Heart right ventricle (tissue), 16 donors: Measurements from ENCODE around the gene RCBTB2. TPM values are rescaled to one million over a fixed set of nuclear protein-coding genes. Genes with fewer than 3 reads are reported as not detected.
A peak's percentile ranks its signal among the peaks of the same experiment; 100 is the strongest.

Source experiments
- ATAC-seq, 8 donors: fragments of 200-7000 bp; cut with Tn5 transposase; one replicate each; pipeline ENCODE4 v1.9.1; 2020; ENCODE audit warnings: mild to moderate bottlenecking in 8 of 8, moderate library complexity in 8 of 8, moderate number of reproducible peaks in 1 of 8
- DNase-seq, 2 donors: peaks; one replicate each; pipeline ENCODE4 v3.0.0-alpha.2; 2020
- H3K27ac ChIP-seq, 10 donors: fragments of 200-600 bp; sonication (generic) in 2 of 10; one replicate each; pipeline versions ENCODE4 v1.5.0 to v1.8.0; 2020 to 2022; ENCODE audit warnings: mild to moderate bottlenecking in 3 of 10
- H3K27me3 ChIP-seq, 7 donors: fragments of 200-600 bp; one replicate each; pipeline ENCODE4 v1.8.0; 2021 to 2022; ENCODE audit warnings: mild to moderate bottlenecking in 2 of 7
- H3K36me3 ChIP-seq, 9 donors: fragments of 200-600 bp; sonication (generic) in 1 of 9; one replicate each; pipeline versions ENCODE4 v1.5.0 to v1.8.0; 2020 to 2022; ENCODE audit warnings: mild to moderate bottlenecking in 2 of 9
- H3K4me1 ChIP-seq, 9 donors: fragments of 200-600 bp; sonication (generic) in 1 of 9; one replicate each; pipeline versions ENCODE4 v1.5.0 to v1.8.0; 2020 to 2022; ENCODE audit warnings: mild to moderate bottlenecking in 4 of 9
- H3K4me3 ChIP-seq, 10 donors: fragments of 200-600 bp; sonication (generic) in 2 of 10; one replicate each; pipeline versions ENCODE4 v1.5.0 to v1.8.0; 2020 to 2022; ENCODE audit warnings: mild to moderate bottlenecking in 7 of 10, moderate library complexity in 2 of 10
- H3K9me3 ChIP-seq, 11 donors: fragments of 200-600 bp in 10 of 11; sonication (generic) in 2 of 11; one replicate each; pipeline versions ENCODE4 v1.5.0 to v1.8.0; 2013 to 2022; ENCODE audit warnings: mild to moderate bottlenecking in 2 of 11, control low read depth in 1 of 11, moderate library complexity in 1 of 11
- CTCF ChIP-seq, 9 donors: fragments of 200-600 bp; sonication (generic) in 2 of 9; IDR thresholded peaks; one replicate each; pipeline versions ENCODE4 v1.5.0 to v1.8.0; 2021 to 2022; ENCODE audit warnings: antibody characterized with exemption in 9 of 9, mild to moderate bottlenecking in 5 of 9, moderate library complexity in 1 of 9
- WGBS, 2 donors: extraction: QIAGEN DNeasy Blood & Tissue Kit; methylation state at CpG; one replicate each; pipeline ENCODE4 v1.1.7; 2013; ENCODE audit warnings: inconsistent platforms in 1 of 2; 5-methylcytosine and 5-hydroxymethylcytosine counted together
- intact Hi-C, 10 donors: fragments of 100-400 bp; cut with DNase I; formaldehyde crosslinking; loops; one replicate each; pipeline versions ENCODE4 v1.11.1 to v1.14.2; 2022
- polyA plus RNA-seq, 2 donors: library from polyadenylated mRNA; stranded (reverse); fragments of 200-250 nt; gene quantifications; one replicate each; pipeline ENCODE4 v1.2.3, GENCODE V29; 2013
- total RNA-seq, 10 donors: library from RNA; stranded (reverse); fragmentation: NEBNext Ultra II Directional in 3 of 10; extraction: Animal tissue kit (Norgen Biotek cat#: 25700) in 3 of 10; gene quantifications; one replicate each; pipeline versions ENCODE4 v1.2.1 to v1.2.4, GENCODE V29; 2021 to 2023
- donor health status: Arrhythmogenic right ventricular cardiomyopathy.
- donor health status: ischemic (EF 13 %, LVEDD 7.1; RV severe dilation, severe dysfunction).
- donor health status: healthy with polysubstance abuse.
- donor health status: DM: no; HTN: yes; CAD: no.
- donor health status: DM: no; HTN: no; CAD: no.
- donor health status: ischemic (EF 25% LVEDD 6.9; RV normal size, moderate dysfunction).
- donor health status: ischemic (EF 25% LVEDD 5.7; RV mildly dilated, moderate dysfunction).
- donor health status: healthy.
- donor health status: DM: yes; HTN: yes; CAD: no.
- donor health status: Ischemic cardiomyopathy.
- donor health status: ischemic (EF 35%, LVEDD 5.7; RV mildly dilated, moderate dysfunction).
- donor health status: nonischemic (EF 11% LVEDD 7.7; RV severe dilation, severe dysfunction).
- donor health status: DM: yes; HTN: yes; CAD: no.
- donor health status: PGD.
- donor health status: ischemic (EF 29% LVEDD 5.4; RV normal size, mild dysfunction).
- donor health status: nonischemic (EF 23%, LVEDD 6.1; RV moderate dilation, normal function).

The RCBTB2 gene
- total and polyA plus RNA-seq, 12 donors = 4.9 to 22.9 (median 12.2) TPM

DNA sequence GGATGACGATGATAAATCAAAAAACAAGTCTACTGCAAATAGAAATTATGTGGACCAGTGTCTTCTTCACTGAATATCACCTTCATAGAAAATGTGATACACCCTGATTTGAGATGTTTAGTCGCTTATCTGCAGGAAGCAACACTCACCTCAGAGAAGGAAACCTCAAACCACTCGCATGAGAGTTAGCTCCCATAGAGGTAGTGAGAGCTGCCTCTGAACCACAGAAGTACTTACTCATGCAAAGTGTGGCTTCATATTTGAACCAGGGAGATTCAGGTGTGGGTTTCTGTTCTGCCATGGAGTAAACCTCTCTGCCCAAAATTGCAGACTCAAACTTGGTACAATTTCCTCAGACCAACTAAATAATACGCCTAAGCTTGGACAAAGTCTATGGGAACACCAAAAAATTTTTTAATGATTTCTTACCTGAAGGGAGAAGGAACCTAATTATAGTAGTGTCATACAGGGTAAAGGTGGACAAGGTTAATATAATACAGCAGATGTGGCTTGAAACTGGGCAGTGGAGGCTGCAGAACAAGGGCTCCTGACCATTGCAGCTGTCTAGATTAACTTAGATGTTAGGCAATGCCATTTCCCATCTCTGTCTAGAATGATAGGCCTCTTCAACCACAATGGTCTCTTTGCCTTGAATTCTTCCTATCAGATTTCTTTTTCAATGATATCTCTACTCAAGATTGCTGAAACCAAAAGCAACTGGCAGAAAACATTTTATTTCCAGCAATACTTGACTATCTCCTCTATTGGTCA is 29.6 kb upstream of the RCBTB2 start:
- Histone ChIP-seq H3K9me3 (no peaks in the 10 kb centered on the region), H3K36me3 (no peaks in the 10 kb centered on the region), H3K27me3 (no peaks in the 10 kb centered on the region), H3K4me1 (peaks cover 0 to 63% (median 12%) of the 10 kb centered on the region in 9 donors), H3K4me3 (no peak overlapping the region), H3K27ac (peak overlapping the region in 1 of 10 donors; percentile 77)
- intact Hi-C loops = no loop called here
- 84 to 91% methylated on average over 4 of the region's 4 CpGs for WGBS, 2 donors
- TF ChIP-seq CTCF (IDR thresholded peaks at IDR 0.05) = no peak
- peak in 3 of 8 donors; percentile 20 to 48 (median 42) for ATAC-seq
- no peak for DNase-seq

- Histone ChIP-seq H3K27ac (peak overlapping the region in 1 of 10 donors; percentile 77), H3K4me1 (peaks cover 0 to 55% (median 6%) of the 10 kb centered on the region in 9 donors), H3K36me3 (no peaks in the 10 kb centered on the region), H3K4me3 (no peak overlapping the region), H3K27me3 (no peaks in the 10 kb centered on the region), H3K9me3 (no peaks in the 10 kb centered on the region)
- intact Hi-C loops = no loop called here
- no peak for DNase-seq
- TF ChIP-seq CTCF (IDR thresholded peaks at IDR 0.05) = no peak
- WGBS, 2 donors = 76 to 82% methylated on average over 1 of the region's 1 CpG
- ATAC-seq = no peak
Observed at GRCh38 chr13:48561466-48562235, 28.8 kb upstream of the RCBTB2 start.

DNA sequence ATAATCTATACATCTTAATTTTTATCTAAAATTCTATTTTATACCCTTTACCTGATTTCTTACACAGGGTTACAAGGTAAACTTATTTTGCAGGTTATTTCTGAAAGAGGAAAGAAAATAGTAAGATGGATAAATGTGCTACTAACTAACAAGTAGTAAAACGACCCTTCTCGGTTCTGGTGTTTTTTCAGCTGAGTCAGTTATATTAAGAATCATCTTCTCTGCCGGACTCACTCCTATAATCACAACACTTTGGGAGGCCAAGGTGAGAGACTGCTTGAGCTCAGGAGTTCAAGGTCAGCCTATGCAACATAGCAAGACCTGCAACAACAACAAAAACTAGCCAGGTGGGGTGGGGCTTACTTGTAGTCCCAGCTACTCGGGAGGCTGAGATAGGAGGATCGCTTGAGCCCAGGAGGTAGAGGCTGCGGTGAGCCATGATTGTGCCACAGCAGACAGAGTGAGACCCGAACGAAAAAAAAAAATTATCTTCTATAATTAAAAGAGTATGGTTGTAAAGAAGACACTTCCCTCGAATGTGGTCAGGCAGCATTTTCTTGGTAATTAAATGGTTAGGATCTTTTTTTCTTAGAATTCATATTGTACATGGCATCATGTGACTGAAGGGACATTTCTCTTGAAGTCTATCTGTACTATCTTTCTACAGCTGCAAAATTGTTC is 27.9 kb upstream of the RCBTB2 start:
- ATAC-seq = no peak

More for the DNA sequence above, 27.9 kb upstream of the RCBTB2 start:
- intact Hi-C loops = no loop called here
- peak overlapping the region in 1 of 10 donors; percentile 77 for H3K27ac ChIP-seq
- peaks cover 0 to 6% (median 1%) of the 10 kb centered on the region in 11 donors for H3K9me3 ChIP-seq
- H3K4me3 ChIP-seq = no peak overlapping the region
- H3K36me3 ChIP-seq = no peaks in the 10 kb centered on the region
- H3K27me3 ChIP-seq = no peaks in the 10 kb centered on the region
- peaks cover 0 to 51% (median 6%) of the 10 kb centered on the region in 9 donors for H3K4me1 ChIP-seq
- 90 to 92% methylated on average over 9 of the region's 9 CpGs for WGBS, 2 donors
- DNase-seq = no peak
- TF ChIP-seq CTCF (IDR thresholded peaks at IDR 0.05) = no peak
